Psoas muscle (tissue), 8 donors: ENCODE results near the gene SLC7A8. TPM values are rescaled to one million over a fixed set of nuclear protein-coding genes. Genes with fewer than 3 reads are reported as not detected.
A peak's percentile ranks its signal among the peaks of the same experiment; 100 is the strongest.

ENCODE experiments used
- ATAC-seq, 4 donors: fragments of 200-7000 bp; cut with Tn5 transposase; one replicate each; pipeline ENCODE4 v1.9.1; 2020; ENCODE audit warnings: moderate library complexity in 3 of 4, mild to moderate bottlenecking in 2 of 4
- DNase-seq, 2 donors: peaks; one replicate each; pipeline ENCODE4 v3.0.0-alpha.2; 2020
- H3K27ac ChIP-seq: fragments of 200-600 bp; one replicate; pipeline ENCODE4 v1.8.0; 2022
- H3K27me3 ChIP-seq, 3 donors: fragments of 200-600 bp in 1 of 3; one replicate each; pipeline versions ENCODE4 v1.6.1 to v1.8.0; 2013 to 2022; ENCODE audit warnings: low read length in 2 of 3, mild to moderate bottlenecking in 2 of 3, moderate library complexity in 1 of 3; ENCODE audit not compliant: insufficient read depth in 3 of 3
- H3K36me3 ChIP-seq, 2 donors: fragments of 200-600 bp in 1 of 2; one replicate each; pipeline versions ENCODE4 v1.6.1 to v1.8.0; 2013 to 2022; ENCODE audit warnings: low read depth in 1 of 2, mild to moderate bottlenecking in 1 of 2, moderate library complexity in 1 of 2; ENCODE audit not compliant: insufficient read depth in 1 of 2
- H3K4me1 ChIP-seq: fragments of 200-600 bp; one replicate; pipeline ENCODE4 v1.8.0; 2022
- H3K4me3 ChIP-seq: fragments of 200-600 bp; one replicate; pipeline ENCODE4 v1.8.0; 2022; ENCODE audit warnings: mild to moderate bottlenecking
- H3K9me3 ChIP-seq: fragments of 200-600 bp; one replicate; pipeline ENCODE4 v1.8.0; 2022
- CTCF ChIP-seq: fragments of 200-600 bp; IDR thresholded peaks from one replicate; pipeline ENCODE4 v1.8.0; 2022; ENCODE audit warnings: antibody characterized with exemption
- WGBS, 3 donors: extraction: QIAGEN DNeasy Blood & Tissue Kit; methylation state at CpG; one replicate each; pipeline versions ENCODE4 v1.1.6 to v1.1.7; 2013; 5-methylcytosine and 5-hydroxymethylcytosine counted together
- intact Hi-C, 2 donors: fragments of 100-400 bp; cut with DNase I; formaldehyde crosslinking; loops; one replicate each; pipeline versions ENCODE4 v1.11.0 to v1.14.2; 2022
- polyA plus RNA-seq, 3 donors: library from polyadenylated mRNA; stranded (reverse); fragments of 200-250 nt; gene quantifications; one replicate each; pipeline ENCODE4 v1.2.3, GENCODE V29; 2013
- total RNA-seq, 4 donors: library from RNA; stranded (reverse); fragmentation: NEBNext Ultra II Directional in 2 of 4; extraction: Animal tissue kit (Norgen Biotek cat#: 25700) in 2 of 4; gene quantifications; one replicate each; pipeline versions ENCODE4 v1.2.1 to v1.2.4, GENCODE V29; 2021 to 2023
- donor health status: healthy with polysubstance abuse.
- donor health status: DM: no; HTN: no; CAD: no; lungs with moderate emphysema.
- donor health status: Bipolar disorder and iron deficiency.
- donor health status: healthy.
- donor health status: DM: yes; HTN: yes; CAD: no.
- donor health status: DM: no; HTN: no; CAD: no.
- donor health status: DM: no; HTN: no; CAD: no.
- donor health status: DM: yes; HTN: yes; CAD: no.

SLC7A8 gene
- total and polyA plus RNA-seq, 7 donors: 7.5 to 72.6 (median 33.2) TPM

GRCh38 chr14:23185063-23185462 is 1.6 kb upstream of the SLC7A8 start:
- 69 to 74% (median 70%) methylated on average over 3 of the region's 3 CpGs for WGBS, 3 donors
- TF ChIP-seq CTCF: no peak
- no peak overlapping the region for H3K4me3 ChIP-seq
- H3K4me1 ChIP-seq: peaks cover 15% of the 10 kb centered on the region
- H3K36me3 ChIP-seq: no peaks in the 10 kb centered on the region
- no peaks in the 10 kb centered on the region for H3K9me3 ChIP-seq
- no peak for DNase-seq
- no peak for ATAC-seq
- no peaks in the 10 kb centered on the region for H3K27me3 ChIP-seq
- no peak overlapping the region for H3K27ac ChIP-seq
- intact Hi-C loops: no loop called here

GRCh38 chr14:23183158-23183470 is 346 bp downstream of the SLC7A8 start:
- Histone ChIP-seq H3K9me3 (no peaks in the 10 kb centered on the region), H3K4me3 (peak overlapping the region; percentile 73), H3K27ac (peak overlapping the region; percentile 57), H3K27me3 (no peaks in the 10 kb centered on the region), H3K36me3 (no peaks in the 10 kb centered on the region), H3K4me1 (peaks cover 19% of the 10 kb centered on the region)
- WGBS, 3 donors: 0 to 1% (median 0%) methylated on average over 4 of the region's 4 CpGs
- intact Hi-C loops: loop anchor here in 1 of 2 donors (2.0 kb wide), 1 partner anchor 28 kb away; no protein-coding TSS in a partner anchor
- ATAC-seq: peak in 3 of 4 donors; percentile 30 to 50 (median 44)
- DNase-seq: no peak
- TF ChIP-seq CTCF: no peak

GRCh38 chr14:23182372-23183157 is 895 bp downstream of the SLC7A8 start:
- peak; percentile 61 to 81 (median 76) for ATAC-seq

GRCh38 chr14:23181946-23182345 is 1.5 kb downstream of the SLC7A8 start:
- Histone ChIP-seq H3K4me1 (peaks cover 26% of the 10 kb centered on the region), H3K36me3 (no peaks in the 10 kb centered on the region), H3K9me3 (no peaks in the 10 kb centered on the region), H3K4me3 (peak overlapping the region; percentile 73), H3K27me3 (no peaks in the 10 kb centered on the region), H3K27ac (no peak overlapping the region)
- TF ChIP-seq CTCF: no peak
- intact Hi-C loops: loop anchor here in 1 of 2 donors (2.0 kb wide), 1 partner anchor 27 kb away; no protein-coding TSS in a partner anchor
- ATAC-seq (peak in 2 of 4 donors; percentile 1 to 8), DNase-seq (no peak)
- WGBS, 3 donors: 16 to 24% (median 18%) methylated on average over 4 of the region's 4 CpGs

More at GRCh38 chr14:23182372-23183157, 895 bp downstream of the SLC7A8 start:
- no peaks in the 10 kb centered on the region for H3K27me3 ChIP-seq
- peaks cover 20% of the 10 kb centered on the region for H3K4me1 ChIP-seq
- no peak for TF ChIP-seq CTCF
- intact Hi-C loops: loop anchor here in 1 of 2 donors (2.0 kb wide), 1 partner anchor 28 kb away; no protein-coding TSS in a partner anchor
- H3K36me3 ChIP-seq: no peaks in the 10 kb centered on the region
- DNase-seq: peak; percentile 35 to 66
- WGBS, 3 donors: 1% methylated on average over 24 of the region's 24 CpGs
- peak overlapping the region; percentile 57 for H3K27ac ChIP-seq
- no peaks in the 10 kb centered on the region for H3K9me3 ChIP-seq
- peak overlapping the region; percentile 73 for H3K4me3 ChIP-seq
